Mesendoderm (in vitro differentiated cells): ENCODE data around the gene RARRES1.

Source experiments
- DNase-seq: peaks from one replicate; pipeline ENCODE4 v3.0.0; 2013
- H2AK5ac ChIP-seq: 2 replicates; pipeline ENCODE4 v1.6.1; 2013; ENCODE audit warnings: low read length, inconsistent platforms
- H2BK120ac ChIP-seq: 2 replicates; pipeline ENCODE4 v1.6.1; 2013; ENCODE audit warnings: low read depth, mild to moderate bottlenecking, low read length, moderate library complexity, mixed read lengths
- H2BK15ac ChIP-seq: replicated peaks from 2 replicates; pipeline ENCODE4 v1.6.1; 2013; ENCODE audit warnings: low read depth, mild to moderate bottlenecking, moderate library complexity
- H2BK5ac ChIP-seq: 2 replicates; pipeline ENCODE4 v1.6.1; 2013; ENCODE audit warnings: low read length, inconsistent platforms
- H3K18ac ChIP-seq: 2 replicates; pipeline ENCODE4 v1.6.1; 2013; ENCODE audit warnings: mild to moderate bottlenecking, low read length, mixed read lengths
- H3K23ac ChIP-seq: one replicate; pipeline ENCODE4 v1.6.1; 2013; ENCODE audit warnings: low read length
- H3K27ac ChIP-seq: 2 replicates; pipeline ENCODE4 v1.5.1; 2013; ENCODE audit warnings: low read depth, mild to moderate bottlenecking, inconsistent platforms, low read length, moderate library complexity
- H3K27me3 ChIP-seq: 2 replicates; pipeline ENCODE4 v1.6.1; 2013; ENCODE audit warnings: low read length, control low read depth, mild to moderate bottlenecking, inconsistent platforms; ENCODE audit not compliant: insufficient read depth, poor library complexity
- H3K36me3 ChIP-seq: 2 replicates; pipeline ENCODE4 v1.6.1; 2013; ENCODE audit warnings: low read length, inconsistent platforms; ENCODE audit not compliant: control insufficient read depth, insufficient read depth
- H3K4ac ChIP-seq: one replicate; pipeline ENCODE4 v1.6.1; 2013; ENCODE audit warnings: low read depth, mild to moderate bottlenecking, low read length, moderate library complexity
- H3K4me1 ChIP-seq: 2 replicates; pipeline ENCODE4 v1.6.1; 2013; ENCODE audit warnings: low read depth, low read length, inconsistent platforms; ENCODE audit not compliant: control insufficient read depth
- H3K4me2 ChIP-seq: 2 replicates; pipeline ENCODE4 v1.6.1; 2013; ENCODE audit warnings: low read length
- H3K4me3 ChIP-seq: 2 replicates; pipeline ENCODE4 v1.5.1; 2013; ENCODE audit warnings: mild to moderate bottlenecking, low read length
- H3K56ac ChIP-seq: one replicate; pipeline ENCODE4 v1.6.1; 2013; ENCODE audit warnings: low read length
- H3K79me1 ChIP-seq: 2 replicates; pipeline ENCODE4 v1.6.1; 2013; ENCODE audit warnings: low read length, inconsistent platforms
- H3K79me2 ChIP-seq: 2 replicates; pipeline ENCODE4 v1.6.1; 2013; ENCODE audit warnings: mild to moderate bottlenecking, low read length; ENCODE audit not compliant: control insufficient read depth, insufficient read depth
- H3K9ac ChIP-seq: 2 replicates; pipeline ENCODE4 v1.6.1; 2013; ENCODE audit warnings: low read length, inconsistent platforms
- H4K5ac ChIP-seq: one replicate; pipeline ENCODE4 v1.6.1; 2013; ENCODE audit warnings: low read length
- H4K8ac ChIP-seq: one replicate; pipeline ENCODE4 v1.6.1; 2013; ENCODE audit warnings: low read depth, mild to moderate bottlenecking, control low read depth, low read length, moderate library complexity
- WGBS: extraction: QIAGEN DNeasy Blood & Tissue Kit; methylation state at CpG from one replicate; pipeline ENCODE4 v1.1.7; 2013; ENCODE audit warnings: low lambda C conversion rate, missing lambda C conversion rate; ENCODE audit not compliant: insufficient coverage; ENCODE audit errors: extremely low coverage; 5-methylcytosine and 5-hydroxymethylcytosine counted together

RARRES1 gene

GRCh38 chr3:158718490-158719170 lies 13.6 kb downstream of the RARRES1 start:
- Histone ChIP-seq H3K27ac (no peak overlapping the region), H3K4ac (no peak overlapping the region), H3K9ac (no peak overlapping the region), H2AK5ac (no peak overlapping the region), H3K4me2 (no peak overlapping the region), H3K79me2 (no peaks in the 10 kb centered on the region), H3K4me1 (no peaks in the 10 kb centered on the region), H2BK120ac (no peak overlapping the region), H3K27me3 (no peaks in the 10 kb centered on the region), H4K5ac (no peak overlapping the region), H3K23ac (no peak overlapping the region), H3K4me3 (no peak overlapping the region), H4K8ac (no peak overlapping the region), H3K79me1 (no peaks in the 10 kb centered on the region), H3K56ac (no peak overlapping the region), H3K36me3 (no peaks in the 10 kb centered on the region), H2BK15ac (no peak overlapping the region), H2BK5ac (no peak overlapping the region), H3K18ac (no peak overlapping the region)
- WGBS = no CpG with 5 or more reads among the region's 5 CpGs
- no peak for DNase-seq

GRCh38 chr3:158717576-158717975 lies 14.7 kb downstream of the RARRES1 start:
- no peak overlapping the region for H4K5ac ChIP-seq
- H3K4me3 ChIP-seq = no peak overlapping the region
- H2BK5ac ChIP-seq = no peak overlapping the region
- no peaks in the 10 kb centered on the region for H3K27me3 ChIP-seq
- H3K9ac ChIP-seq = no peak overlapping the region
- H3K4me1 ChIP-seq = peaks cover 6% of the 10 kb centered on the region
- H3K18ac ChIP-seq = no peak overlapping the region
- H2BK120ac ChIP-seq = no peak overlapping the region
- H3K4ac ChIP-seq = no peak overlapping the region
- H4K8ac ChIP-seq = no peak overlapping the region
- H3K56ac ChIP-seq = no peak overlapping the region
- H3K36me3 ChIP-seq = no peaks in the 10 kb centered on the region
- no peak for DNase-seq
- H3K79me2 ChIP-seq = no peaks in the 10 kb centered on the region
- no peak overlapping the region for H2AK5ac ChIP-seq
- no CpG with 5 or more reads among the region's 2 CpGs for WGBS
- H3K27ac ChIP-seq = no peak overlapping the region
- no peak overlapping the region for H3K23ac ChIP-seq
- H3K79me1 ChIP-seq = no peaks in the 10 kb centered on the region
- no peak overlapping the region for H2BK15ac ChIP-seq
- no peak overlapping the region for H3K4me2 ChIP-seq

DNA sequence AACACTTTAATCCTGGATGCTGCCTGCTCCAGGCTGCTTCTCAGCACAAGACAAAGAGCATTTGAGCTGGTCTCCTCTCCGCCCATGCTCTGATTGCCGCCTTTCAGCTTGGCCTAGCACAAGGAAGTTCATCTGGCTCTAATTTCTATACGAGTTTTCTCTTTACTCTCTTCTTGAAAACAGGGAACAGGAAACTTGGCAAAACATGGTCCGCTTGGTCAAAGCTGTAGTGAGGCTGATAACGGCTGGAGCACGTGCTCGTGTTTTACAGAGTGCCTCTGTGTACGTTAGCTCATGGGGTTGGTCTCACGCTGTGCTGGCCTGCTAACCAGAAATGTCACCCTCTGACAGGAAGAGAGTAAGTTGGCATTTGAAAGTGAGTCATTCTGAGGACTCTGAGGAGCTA lies 19.2 kb downstream of the RARRES1 start:
- Histone ChIP-seq H3K27me3 (no peaks in the 10 kb centered on the region), H3K9ac (no peak overlapping the region), H3K27ac (peak overlapping the region; percentile 59), H2BK15ac (no peak overlapping the region), H3K79me1 (no peaks in the 10 kb centered on the region), H3K18ac (peak overlapping the region; percentile 53), H3K79me2 (no peaks in the 10 kb centered on the region), H3K4me1 (peaks cover 6% of the 10 kb centered on the region), H2BK120ac (no peak overlapping the region), H2AK5ac (no peak overlapping the region), H4K8ac (no peak overlapping the region), H3K36me3 (no peaks in the 10 kb centered on the region), H3K4me3 (no peak overlapping the region), H3K23ac (peak overlapping the region; percentile 52), H3K4ac (no peak overlapping the region), H4K5ac (no peak overlapping the region), H2BK5ac (no peak overlapping the region), H3K56ac (no peak overlapping the region), H3K4me2 (no peak overlapping the region)
- DNase-seq = peak; percentile 90
- WGBS = no CpG with 5 or more reads among the region's 9 CpGs

- Histone ChIP-seq H2AK5ac (no peak overlapping the region), H4K5ac (no peak overlapping the region), H3K79me2 (no peaks in the 10 kb centered on the region), H3K18ac (no peak overlapping the region), H3K23ac (no peak overlapping the region), H3K4ac (no peak overlapping the region), H3K56ac (no peak overlapping the region), H2BK5ac (no peak overlapping the region), H3K36me3 (no peaks in the 10 kb centered on the region), H2BK15ac (no peak overlapping the region), H3K4me2 (no peak overlapping the region), H2BK120ac (no peak overlapping the region), H3K27ac (no peak overlapping the region), H3K4me3 (no peak overlapping the region), H4K8ac (no peak overlapping the region), H3K4me1 (peaks cover 6% of the 10 kb centered on the region), H3K27me3 (no peaks in the 10 kb centered on the region), H3K9ac (no peak overlapping the region), H3K79me1 (no peaks in the 10 kb centered on the region)
- DNase-seq = no peak
- no CpG with 5 or more reads among the region's 1 CpG for WGBS
Measured at GRCh38 chr3:158712443-158712842, 19.8 kb downstream of the RARRES1 start.

DNA sequence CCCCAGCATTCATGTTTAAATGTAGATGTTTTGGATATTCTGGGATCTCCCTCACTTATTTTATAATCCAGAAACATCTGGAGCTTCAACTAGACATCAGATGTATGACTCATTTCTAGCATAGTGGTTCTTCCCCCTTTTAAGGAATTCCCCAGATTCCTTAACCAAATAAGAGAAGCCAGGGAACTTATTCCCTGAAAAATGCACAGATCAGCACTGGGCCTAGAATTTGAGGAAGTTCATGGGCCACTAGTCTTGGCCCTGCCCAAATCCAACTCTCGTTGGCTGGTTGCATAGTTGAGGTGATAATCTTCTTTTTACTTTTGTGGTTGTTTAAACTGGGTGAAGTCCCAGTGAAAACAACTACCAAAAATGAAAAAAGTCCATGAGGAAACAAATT lies 20.4 kb downstream of the RARRES1 start:
- no peak overlapping the region for H2AK5ac ChIP-seq
- no peak overlapping the region for H4K5ac ChIP-seq
- H3K79me2 ChIP-seq = no peaks in the 10 kb centered on the region
- H3K4ac ChIP-seq = no peak overlapping the region
- no peak overlapping the region for H4K8ac ChIP-seq
- no peaks in the 10 kb centered on the region for H3K36me3 ChIP-seq
- H3K27ac ChIP-seq = no peak overlapping the region
- H3K4me3 ChIP-seq = no peak overlapping the region
- no peak overlapping the region for H2BK15ac ChIP-seq
- H3K4me1 ChIP-seq = peaks cover 6% of the 10 kb centered on the region
- H3K9ac ChIP-seq = no peak overlapping the region
- no peak overlapping the region for H3K23ac ChIP-seq
- no peaks in the 10 kb centered on the region for H3K79me1 ChIP-seq
- H3K56ac ChIP-seq = no peak overlapping the region
- peak; percentile 30 for DNase-seq
- H3K18ac ChIP-seq = no peak overlapping the region
- WGBS = no CpG with 5 or more reads among the region's 1 CpG
- H3K27me3 ChIP-seq = no peaks in the 10 kb centered on the region
- no peak overlapping the region for H2BK5ac ChIP-seq
- H2BK120ac ChIP-seq = no peak overlapping the region
- H3K4me2 ChIP-seq = no peak overlapping the region

GRCh38 chr3:158710601-158711000 lies 21.7 kb downstream of the RARRES1 start:
- Histone ChIP-seq H2BK120ac (no peak overlapping the region), H3K79me1 (no peaks in the 10 kb centered on the region), H3K36me3 (no peaks in the 10 kb centered on the region), H3K4me3 (no peak overlapping the region), H2BK15ac (no peak overlapping the region), H3K23ac (no peak overlapping the region), H3K79me2 (no peaks in the 10 kb centered on the region), H3K4ac (no peak overlapping the region), H3K4me2 (no peak overlapping the region), H3K56ac (no peak overlapping the region), H2AK5ac (no peak overlapping the region), H4K8ac (no peak overlapping the region), H3K4me1 (peaks cover 6% of the 10 kb centered on the region), H3K9ac (no peak overlapping the region), H3K18ac (no peak overlapping the region), H3K27me3 (no peaks in the 10 kb centered on the region), H3K27ac (no peak overlapping the region), H4K5ac (no peak overlapping the region), H2BK5ac (no peak overlapping the region)
- DNase-seq = no peak
- WGBS = no CpG with 5 or more reads among the region's 4 CpGs
